IMR-90 (cell line): ENCODE data around the gene TPGS1. TPM values are rescaled to one million over a fixed set of nuclear protein-coding genes. Genes with fewer than 3 reads are reported as not detected.

ENCODE experiments used
- ATAC-seq: fragments of 200-7000 bp; cut with Tn5 transposase; 2 replicates; pipeline ENCODE4 v1.9.1; 2020; ENCODE audit warnings: low read depth, mild to moderate bottlenecking, moderate library complexity
- BruUV-seq: library from RNA; stranded (reverse); fragments of 400-500 nt; replicated peaks from 2 replicates; lab custom pipeline; 2021; lab: Mats Ljungman, UMichigan
- CTCF ChIA-PET: fragments of 300-600 bp; formaldehyde crosslinking; extraction: SDS; loops from one replicate; lab custom pipeline; 2021; ENCODE audit warnings: antibody characterized with exemption; lab: Yijun Ruan, JAX
- POLR2A ChIA-PET: fragments of 300-600 bp; sonication (Branson Sonifier 250); formaldehyde crosslinking; loops from one replicate; lab custom pipeline; 2022; ENCODE audit warnings: antibody characterized with exemption; ENCODE audit not compliant: unreplicated experiment; lab: Charles Lee
- DNase-seq: peaks from one replicate; pipeline ENCODE4 v3.0.0; 2013
- H2AFZ ChIP-seq: replicated peaks from 2 replicates; pipeline ENCODE3; 2013; ENCODE audit warnings: low read length, mild to moderate bottlenecking; ENCODE audit not compliant: poor library complexity
- H2AK5ac ChIP-seq: 2 replicates; pipeline ENCODE4 v1.6.1; 2013; ENCODE audit warnings: low read depth, low read length, inconsistent platforms
- H2AK9ac ChIP-seq: replicated peaks from 2 replicates; pipeline ENCODE3; 2013; ENCODE audit warnings: mild to moderate bottlenecking, low read depth, low read length, moderate library complexity; ENCODE audit not compliant: poor library complexity
- H2BK120ac ChIP-seq: 2 replicates; pipeline ENCODE4 v1.6.1; 2013; ENCODE audit warnings: low read depth, low read length, inconsistent platforms
- H2BK15ac ChIP-seq: 3 replicates; pipeline ENCODE4 v1.6.1; 2013; ENCODE audit warnings: low read depth, low read length, inconsistent platforms
- H2BK20ac ChIP-seq: 2 replicates; pipeline ENCODE4 v1.6.1; 2013; ENCODE audit warnings: low read depth, mild to moderate bottlenecking, inconsistent platforms, low read length, moderate library complexity
- H2BK5ac ChIP-seq: 2 replicates; pipeline ENCODE4 v1.6.1; 2013; ENCODE audit warnings: mild to moderate bottlenecking, low read depth, low read length, inconsistent platforms; ENCODE audit not compliant: poor library complexity, severe bottlenecking
- H3K14ac ChIP-seq: replicated peaks from 2 replicates; pipeline ENCODE4 v1.6.1; 2013; ENCODE audit warnings: low read depth, low read length, inconsistent platforms
- H3K18ac ChIP-seq: 2 replicates; pipeline ENCODE4 v1.6.1; 2013; ENCODE audit warnings: low read depth, low read length, control low read depth
- H3K23ac ChIP-seq: 2 replicates; pipeline ENCODE4 v1.6.1; 2013; ENCODE audit warnings: low read depth, low read length, inconsistent platforms
- H3K27ac ChIP-seq: 2 replicates; pipeline ENCODE4 v1.5.1; 2013; ENCODE audit warnings: mild to moderate bottlenecking, control low read depth, low read length; ENCODE audit not compliant: insufficient read depth
- H3K27me3 ChIP-seq: 2 replicates; pipeline ENCODE4 v1.6.1; 2013; ENCODE audit warnings: low read length; ENCODE audit not compliant: control insufficient read depth, insufficient read depth
- H3K36me3 ChIP-seq: 2 replicates; pipeline ENCODE4 v1.6.1; 2013; ENCODE audit warnings: low read length, mixed read lengths; ENCODE audit not compliant: control insufficient read depth, insufficient read depth
- H3K4ac ChIP-seq: 2 replicates; pipeline ENCODE4 v1.6.1; 2013; ENCODE audit warnings: low read depth, low read length, inconsistent platforms
- H3K4me1 ChIP-seq: 2 replicates; pipeline ENCODE4 v1.6.1; 2013; ENCODE audit warnings: low read length, mixed read lengths; ENCODE audit not compliant: control insufficient read depth, insufficient read depth
- H3K4me2 ChIP-seq: 2 replicates; pipeline ENCODE4 v1.6.1; 2013; ENCODE audit warnings: low read depth, mild to moderate bottlenecking, control low read depth, low read length, moderate library complexity
- H3K4me3 ChIP-seq: 2 replicates; pipeline ENCODE4 v1.5.1; 2013; ENCODE audit warnings: low read depth, mild to moderate bottlenecking, control low read depth, low read length, moderate library complexity; ENCODE audit not compliant: insufficient read depth
- H3K56ac ChIP-seq: 2 replicates; pipeline ENCODE4 v1.6.1; 2013; ENCODE audit warnings: low read length, inconsistent platforms; ENCODE audit not compliant: insufficient read depth; ENCODE audit errors: extremely low read depth
- H3K79me1 ChIP-seq, 2 experiments: 2 replicates each; pipeline ENCODE4 v1.6.1; 2013; ENCODE audit warnings: low read length in 2 of 2, inconsistent platforms in 1 of 2, low read depth in 1 of 2
- H3K9ac ChIP-seq: 2 replicates; pipeline ENCODE4 v1.6.1; 2013; ENCODE audit warnings: low read depth, low read length, control low read depth
- H3K9me1 ChIP-seq: 2 replicates; pipeline ENCODE4 v1.6.1; 2013; ENCODE audit warnings: low read length, inconsistent platforms; ENCODE audit not compliant: insufficient read depth
- H3K9me3 ChIP-seq: 2 replicates; pipeline ENCODE4 v1.6.1; 2013; ENCODE audit warnings: low read length; ENCODE audit not compliant: control insufficient read depth, insufficient read depth
- H4K20me1 ChIP-seq: 2 replicates; pipeline ENCODE4 v1.6.1; 2013; ENCODE audit warnings: low read length, inconsistent platforms; ENCODE audit not compliant: insufficient read depth
- H4K5ac ChIP-seq: 2 replicates; pipeline ENCODE4 v1.6.1; 2013; ENCODE audit warnings: mild to moderate bottlenecking, low read depth, low read length, control low read depth
- H4K8ac ChIP-seq, 2 experiments: 2 replicates each; pipeline ENCODE4 v1.6.1; 2013; ENCODE audit warnings: low read depth in 2 of 2, low read length in 2 of 2, control low read depth in 1 of 2, inconsistent platforms in 1 of 2
- H4K91ac ChIP-seq: 2 replicates; pipeline ENCODE4 v1.6.1; 2013; ENCODE audit warnings: low read depth, low read length, inconsistent platforms; ENCODE audit not compliant: insufficient read depth
- CHD1 ChIP-seq: IDR thresholded peaks from 2 replicates; pipeline ENCODE4 v1.6.1; 2012; ENCODE audit warnings: low read depth, low read length, improper control_type of control experiment
- FOS ChIP-seq: fragments of 150-350 bp; IDR thresholded peaks from 2 replicates; pipeline ENCODE4 v1.6.1; 2016; ENCODE audit warnings: low read depth, low read length
- MAZ ChIP-seq: IDR thresholded peaks from 2 replicates; pipeline ENCODE4 v1.6.1; 2012; ENCODE audit warnings: low read depth, mild to moderate bottlenecking, low read length, improper control_type of control experiment, moderate library complexity, borderline replicate concordance
- POLR2A ChIP-seq: IDR thresholded peaks from 2 replicates; pipeline ENCODE4 v1.6.1; 2012; ENCODE audit warnings: mild to moderate bottlenecking, low read depth, low read length
- RAD21 ChIP-seq: IDR thresholded peaks from 2 replicates; pipeline ENCODE4 v1.6.1; 2012; ENCODE audit warnings: low read length, improper control_type of control experiment
- WGBS, 2 experiments: methylation state at CpG; one replicate each; pipeline versions ENCODE4 v1.1.5 to v1.1.7; 2013; ENCODE audit warnings: missing lambda C conversion rate in 2 of 2; ENCODE audit not compliant: insufficient read length in 1 of 2; ENCODE audit errors: extremely low coverage in 2 of 2; 5-methylcytosine and 5-hydroxymethylcytosine counted together
- dilution Hi-C: fragments of 300-500 bp; cut with HindIII; formaldehyde crosslinking; loops from one replicate; pipeline ENCODE4 v1.14.3; 2018; ENCODE audit warnings: low sequenced_read_pairs; ENCODE audit not compliant: unreplicated experiment
- in situ Hi-C: fragments of 300-500 bp; cut with MboI; formaldehyde crosslinking; loops from 3 replicates; pipeline ENCODE4 v1.14.3; 2019; ENCODE audit warnings: low sequenced_read_pairs, inconsistent platforms, mixed read lengths
- intact Hi-C: fragments of 100-400 bp; cut with micrococcal nuclease; formaldehyde crosslinking; loops from 2 replicates; pipeline ENCODE4 v1.10.0; 2022
- polyA plus RNA-seq, 3 experiments: library from polyadenylated mRNA; depleted of rRNA; stranded (reverse); fragments of >200 nt; gene quantifications; 2 replicates each; pipeline ENCODE4 v1.2.3, GENCODE V29; 2012; ENCODE audit warnings: low replicate concordance in 1 of 3
- total RNA-seq: library from RNA; depleted of rRNA; stranded (reverse); fragments of >200 nt; gene quantifications from 2 replicates; pipeline ENCODE4 v1.2.3, GENCODE V29; 2012
- TF ChIP-seq, protein P1 (sequence below): conservative IDR thresholded peaks from 2 replicates; pipeline ENCODE4 v1.5.1; 2012; ENCODE audit warnings: mild to moderate bottlenecking, low read depth, low read length, improper control_type of control experiment

Gene TPGS1
- total and polyA plus RNA-seq, 2 of the 4 experiments (the other 2 are of a cell fraction): 2.7 to 6.3 TPM

DNA sequence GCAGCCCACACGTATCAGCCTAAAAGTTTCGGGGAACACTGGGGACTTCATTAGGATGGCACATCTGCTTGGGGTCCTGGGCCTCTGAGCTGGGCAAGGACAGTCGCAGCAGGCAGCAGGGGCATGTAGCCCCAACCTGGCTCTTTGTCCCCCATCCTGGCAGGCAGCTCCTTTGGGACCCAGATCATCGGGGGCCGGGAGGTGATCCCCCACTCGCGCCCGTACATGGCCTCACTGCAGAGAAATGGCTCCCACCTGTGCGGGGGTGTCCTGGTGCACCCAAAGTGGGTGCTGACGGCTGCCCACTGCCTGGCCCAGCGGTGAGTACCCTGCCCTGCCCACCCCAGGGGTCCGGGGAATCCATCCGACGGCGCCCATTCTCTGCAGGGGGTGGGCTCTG is 39.8 kb downstream of the TPGS1 start:
- H3K27me3 ChIP-seq: no peaks in the 10 kb centered on the region
- in situ Hi-C loops (no loop called here), intact Hi-C loops (no loop called here), dilution Hi-C loops (no loop called here)
- no peaks in the 10 kb centered on the region for H3K9me3 ChIP-seq
- H3K23ac ChIP-seq: no peak overlapping the region
- DNase-seq (no peak), ATAC-seq (no peak)
- H3K79me1 ChIP-seq: no peaks in the 10 kb centered on the region; a peak in 1 of 4 replicates
- ChIA-PET CTCF (no interaction called here), POLR2A (no interaction called here)
- H2BK5ac ChIP-seq: no peak overlapping the region
- H3K9me1 ChIP-seq: peaks cover 8% of the 10 kb centered on the region
- H3K36me3 ChIP-seq: peaks cover 9% of the 10 kb centered on the region
- no peak for TF ChIP-seq RAD21
- TF ChIP-seq POLR2A: no peak
- TF ChIP-seq CHD1: no peak
- TF ChIP-seq, protein P1, sequence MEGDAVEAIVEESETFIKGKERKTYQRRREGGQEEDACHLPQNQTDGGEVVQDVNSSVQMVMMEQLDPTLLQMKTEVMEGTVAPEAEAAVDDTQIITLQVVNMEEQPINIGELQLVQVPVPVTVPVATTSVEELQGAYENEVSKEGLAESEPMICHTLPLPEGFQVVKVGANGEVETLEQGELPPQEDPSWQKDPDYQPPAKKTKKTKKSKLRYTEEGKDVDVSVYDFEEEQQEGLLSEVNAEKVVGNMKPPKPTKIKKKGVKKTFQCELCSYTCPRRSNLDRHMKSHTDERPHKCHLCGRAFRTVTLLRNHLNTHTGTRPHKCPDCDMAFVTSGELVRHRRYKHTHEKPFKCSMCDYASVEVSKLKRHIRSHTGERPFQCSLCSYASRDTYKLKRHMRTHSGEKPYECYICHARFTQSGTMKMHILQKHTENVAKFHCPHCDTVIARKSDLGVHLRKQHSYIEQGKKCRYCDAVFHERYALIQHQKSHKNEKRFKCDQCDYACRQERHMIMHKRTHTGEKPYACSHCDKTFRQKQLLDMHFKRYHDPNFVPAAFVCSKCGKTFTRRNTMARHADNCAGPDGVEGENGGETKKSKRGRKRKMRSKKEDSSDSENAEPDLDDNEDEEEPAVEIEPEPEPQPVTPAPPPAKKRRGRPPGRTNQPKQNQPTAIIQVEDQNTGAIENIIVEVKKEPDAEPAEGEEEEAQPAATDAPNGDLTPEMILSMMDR: no peak
- TF ChIP-seq MAZ: no peak
- no peak for TF ChIP-seq FOS
- no peak overlapping the region for H3K14ac ChIP-seq
- H4K8ac ChIP-seq: no peak overlapping the region
- peaks cover 7% of the 10 kb centered on the region; the same call in 1 of the 2 replicates for H4K20me1 ChIP-seq
- BruUV-seq: no TSS peak
- H2BK20ac ChIP-seq: no peak overlapping the region
- no peak overlapping the region for H3K18ac ChIP-seq
- no peak overlapping the region for H2BK15ac ChIP-seq
- H2AK9ac ChIP-seq: no peak overlapping the region
- WGBS, 2 experiments: 90% methylated on average over 5 of the region's 15 CpGs; no CpG with 5 or more reads in 1 of the 2 experiments
- no peak overlapping the region for H3K56ac ChIP-seq
- H3K27ac ChIP-seq: no peak overlapping the region
- H3K9ac ChIP-seq: no peak overlapping the region
- H4K5ac ChIP-seq: no peak overlapping the region
- no peak overlapping the region for H3K4ac ChIP-seq
- H3K4me3 ChIP-seq: no peak overlapping the region
- H3K4me2 ChIP-seq: no peak overlapping the region
- no peak overlapping the region for H2AFZ ChIP-seq
- no peak overlapping the region for H4K91ac ChIP-seq
- H2BK120ac ChIP-seq: no peak overlapping the region
- peaks cover 2% of the 10 kb centered on the region; the same call in 1 of the 2 replicates for H3K4me1 ChIP-seq
- H2AK5ac ChIP-seq: no peak overlapping the region
